GM23248 (cell line): Measurements from ENCODE around the gene ZBTB43.

Source experiments
- EZH2 ChIP-seq: fragments of 200-600 bp; sonication (generic); IDR thresholded peaks from 2 replicates; pipeline ENCODE4 v1.6.1; 2018; ENCODE audit warnings: antibody characterized with exemption, mild to moderate bottlenecking; ENCODE audit not compliant: insufficient read depth, poor library complexity, severe bottlenecking
- EZH2phosphoT487 ChIP-seq: fragments of 200-600 bp; sonication (generic); IDR thresholded peaks from 2 replicates; pipeline ENCODE4 v1.6.1; 2018; ENCODE audit warnings: antibody characterized with exemption, moderate library complexity, mild to moderate bottlenecking, low read depth; ENCODE audit not compliant: insufficient read depth

DNA sequence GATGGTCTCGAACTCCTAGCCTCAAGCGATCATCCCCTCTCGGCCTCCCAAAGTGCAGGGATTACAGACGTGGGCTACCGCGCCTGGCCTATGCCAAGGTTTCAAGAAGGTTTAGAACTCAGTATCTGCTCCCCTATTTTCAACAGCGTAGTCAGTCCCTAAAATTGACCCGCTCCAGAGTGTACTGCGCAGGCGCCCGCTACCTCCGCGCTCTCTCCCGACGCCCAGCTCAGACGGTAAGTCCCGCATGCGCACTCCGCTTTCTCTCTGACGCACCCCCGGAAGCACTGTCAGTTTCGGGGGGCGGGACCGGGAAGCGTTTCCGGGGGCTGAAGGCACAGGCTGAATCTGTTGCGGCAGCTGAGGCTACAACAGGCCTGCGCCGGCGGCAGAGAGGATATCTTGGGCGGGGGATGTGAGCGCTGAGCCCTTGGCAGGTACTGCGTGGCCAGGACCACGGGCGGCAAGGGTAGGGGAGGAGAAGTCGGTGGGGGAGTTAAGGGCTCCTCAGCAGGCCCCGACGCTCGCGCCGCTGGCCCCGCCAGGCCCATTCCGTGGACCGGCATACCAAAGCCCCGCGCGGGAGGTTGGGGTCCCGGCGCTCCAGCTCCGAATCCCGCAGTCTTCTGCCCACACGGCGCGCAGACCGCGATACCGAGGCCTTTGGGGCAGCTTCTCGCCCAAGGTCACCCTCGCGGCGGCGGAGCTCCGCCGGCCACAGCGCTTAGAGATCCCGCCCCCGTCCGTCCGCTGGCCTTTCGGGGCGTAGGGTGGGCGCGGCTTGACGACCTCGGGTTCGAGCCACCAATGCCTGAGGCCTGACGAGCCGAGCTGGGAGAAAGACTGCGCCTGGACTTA lies at the start of gene ZBTB43:
- TF ChIP-seq EZH2 (no peak), EZH2phosphoT487 (no peak)
